Stomach smooth muscle (tissue), 2 donors: Measurements from ENCODE around the gene APBA3.

Experiments used
- H3K27ac ChIP-seq: one replicate; pipeline ENCODE4 v1.7.0; 2013; ENCODE audit warnings: mild to moderate bottlenecking, low read length, inconsistent platforms
- H3K27me3 ChIP-seq, 2 donors: one replicate each; pipeline ENCODE4 v1.7.0; 2013; ENCODE audit warnings: low read length in 2 of 2; ENCODE audit not compliant: insufficient read depth in 2 of 2, control insufficient read depth in 1 of 2
- H3K36me3 ChIP-seq, 2 donors: one replicate each; pipeline ENCODE4 v1.7.0; 2013; ENCODE audit warnings: low read length in 2 of 2; ENCODE audit not compliant: control insufficient read depth in 2 of 2, insufficient read depth in 2 of 2
- H3K4me1 ChIP-seq: one replicate; pipeline ENCODE4 v1.7.0; 2013; ENCODE audit warnings: low read length; ENCODE audit not compliant: control insufficient read depth, insufficient read depth
- H3K4me3 ChIP-seq, 2 donors: one replicate each; pipeline ENCODE4 v1.7.0; 2013; ENCODE audit warnings: low read length in 2 of 2
- H3K9ac ChIP-seq, 2 donors: one replicate each; pipeline ENCODE4 v1.7.0; 2013; ENCODE audit warnings: low read length in 2 of 2, mild to moderate bottlenecking in 1 of 2
- H3K9me3 ChIP-seq, 2 donors: one replicate each; pipeline ENCODE4 v1.7.0; 2013; ENCODE audit warnings: low read length in 2 of 2; ENCODE audit not compliant: control insufficient read depth in 2 of 2
- donor health status: healthy.
- donor health status: Pancreatic carcinoma.

APBA3 gene

DNA sequence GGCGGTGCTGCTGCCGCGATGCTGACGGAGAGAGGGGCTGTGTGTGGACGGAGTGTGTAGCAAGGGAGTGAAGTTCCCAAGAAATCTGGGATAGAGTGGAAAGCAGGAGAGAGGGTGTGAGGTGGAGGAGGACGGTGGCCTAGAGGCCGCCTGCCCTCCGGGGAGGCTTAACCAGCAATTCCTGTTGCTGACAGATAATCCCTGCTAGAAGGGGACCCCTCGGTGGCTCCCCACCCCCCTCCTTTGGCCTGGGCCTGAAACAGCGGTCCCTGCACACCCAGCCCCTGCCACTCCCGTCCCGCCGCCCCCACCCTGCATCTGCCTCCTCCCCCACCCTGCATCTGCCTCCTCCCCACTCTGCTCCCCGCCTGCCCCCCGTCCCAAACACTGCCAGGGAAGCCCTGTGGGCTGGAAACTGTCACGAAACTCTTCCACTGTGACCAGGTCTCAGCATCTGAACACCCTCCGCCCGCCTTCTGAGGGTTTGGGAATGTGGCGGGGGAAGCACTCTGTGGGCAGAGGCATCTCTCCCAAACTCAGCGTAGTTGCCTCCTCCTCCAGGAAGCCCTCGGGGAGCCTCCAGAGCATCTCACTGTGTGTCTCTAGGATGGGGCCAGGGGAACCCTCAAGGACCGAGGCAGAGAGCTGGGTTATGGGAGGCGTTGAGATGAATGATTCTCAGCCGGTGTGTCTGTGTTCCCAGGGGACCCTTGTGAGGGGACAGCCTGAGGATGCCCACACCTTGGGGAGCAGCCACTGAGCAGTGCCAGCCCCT is 41.8 kb upstream of the APBA3 start:
- H3K27ac ChIP-seq = no peak overlapping the region
- H3K36me3 ChIP-seq = no peaks in the 10 kb centered on the region
- peaks cover 0 to 2% of the 10 kb centered on the region in 2 donors for H3K9me3 ChIP-seq
- peaks cover 22 to 29% of the 10 kb centered on the region in 2 donors for H3K27me3 ChIP-seq
- H3K9ac ChIP-seq = no peak overlapping the region
- no peak overlapping the region for H3K4me3 ChIP-seq
- peaks cover 9% of the 10 kb centered on the region for H3K4me1 ChIP-seq

DNA sequence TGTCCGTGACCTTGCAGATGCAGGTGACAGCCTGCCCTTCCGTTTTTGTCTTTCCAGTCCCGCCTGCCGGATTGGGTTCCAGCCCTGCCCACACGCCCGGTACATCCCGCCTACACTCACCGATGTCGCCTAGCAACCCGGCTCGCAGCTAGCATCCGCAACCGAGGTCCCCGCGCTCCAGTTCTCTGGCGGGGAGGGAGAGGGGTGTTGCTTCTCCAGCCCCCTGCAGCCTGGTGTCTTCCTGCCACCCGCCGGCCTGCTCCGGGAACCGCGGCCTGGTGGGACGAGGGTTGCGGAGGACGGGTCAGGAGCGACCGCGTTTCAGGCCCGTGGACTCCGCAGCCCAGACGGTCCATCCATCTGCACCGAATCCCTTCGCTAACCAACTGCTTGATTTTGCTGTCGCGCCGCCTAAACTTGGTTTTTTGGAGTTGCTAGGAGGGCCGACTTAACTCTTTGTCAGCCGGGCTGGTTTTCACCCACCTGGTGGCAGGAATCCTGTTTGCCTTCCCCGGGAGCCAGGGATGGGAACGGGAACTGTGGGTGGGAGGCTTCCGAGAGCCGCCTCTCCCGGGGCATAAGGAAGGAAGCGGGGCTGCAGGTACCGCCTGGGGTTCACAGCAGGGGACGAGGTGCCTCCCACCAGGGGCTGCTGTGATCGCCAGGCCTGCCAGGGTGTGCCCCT is 40.1 kb upstream of the APBA3 start:
- H3K27ac ChIP-seq = no peak overlapping the region
- H3K4me3 ChIP-seq = peak overlapping the region; percentile 16 to 52
- peaks cover 22 to 29% of the 10 kb centered on the region in 2 donors for H3K27me3 ChIP-seq
- H3K9ac ChIP-seq = no peak overlapping the region
- H3K4me1 ChIP-seq = peaks cover 9% of the 10 kb centered on the region
- H3K36me3 ChIP-seq = no peaks in the 10 kb centered on the region
- peaks cover 0 to 5% of the 10 kb centered on the region in 2 donors for H3K9me3 ChIP-seq

DNA sequence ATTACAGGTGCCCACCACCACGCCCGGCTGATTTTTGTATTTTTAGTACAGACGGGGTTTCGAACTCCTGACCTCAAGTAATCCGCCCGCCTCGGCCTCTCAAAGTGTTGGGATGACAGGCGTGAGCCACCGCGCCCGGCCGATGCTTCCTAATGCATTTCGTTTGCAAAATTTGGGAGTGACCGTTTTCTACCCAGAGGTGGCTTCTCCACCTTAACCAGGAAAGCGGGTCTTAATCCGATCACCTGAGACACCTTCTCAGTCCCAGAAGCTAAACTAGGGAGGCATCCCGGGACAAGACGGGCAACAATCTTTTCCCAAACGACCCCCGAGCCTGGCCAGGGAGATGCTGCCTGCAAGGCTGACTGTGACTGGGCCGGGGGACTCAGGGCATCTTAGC is 39.5 kb upstream of the APBA3 start:
- peak overlapping the region in 1 of 2 donors; percentile 52 for H3K4me3 ChIP-seq
- peaks cover 22 to 29% of the 10 kb centered on the region in 2 donors for H3K27me3 ChIP-seq
- H3K27ac ChIP-seq = no peak overlapping the region
- H3K4me1 ChIP-seq = peaks cover 9% of the 10 kb centered on the region
- peaks cover 0 to 6% of the 10 kb centered on the region in 2 donors for H3K9me3 ChIP-seq
- no peaks in the 10 kb centered on the region for H3K36me3 ChIP-seq
- no peak overlapping the region for H3K9ac ChIP-seq

DNA sequence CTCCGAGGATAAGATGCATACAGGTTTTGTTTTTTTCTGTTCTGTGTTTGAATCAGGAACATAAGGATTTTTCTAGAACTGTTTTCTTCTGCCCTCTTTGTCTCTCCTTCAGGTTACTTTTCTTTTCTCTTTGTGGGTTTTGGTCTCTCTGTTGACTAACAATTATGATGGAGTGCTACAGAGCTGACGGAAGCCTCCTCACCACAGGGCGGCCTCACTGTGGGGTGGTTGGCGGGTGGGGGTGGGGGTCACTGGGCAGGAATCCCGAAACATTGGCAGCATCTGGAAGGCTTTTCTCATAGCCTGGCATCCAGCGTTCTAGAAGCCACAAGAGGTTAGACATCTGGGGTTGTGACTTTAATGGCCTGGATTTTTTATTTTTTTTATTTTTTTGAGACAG is 36.6 kb upstream of the APBA3 start:
- H3K27me3 ChIP-seq = peaks cover 22 to 24% of the 10 kb centered on the region in 2 donors
- peaks cover 9% of the 10 kb centered on the region for H3K4me1 ChIP-seq
- H3K27ac ChIP-seq = no peak overlapping the region
- H3K36me3 ChIP-seq = no peaks in the 10 kb centered on the region
- no peak overlapping the region for H3K4me3 ChIP-seq
- H3K9ac ChIP-seq = no peak overlapping the region
- H3K9me3 ChIP-seq = peaks cover 0 to 6% of the 10 kb centered on the region in 2 donors

DNA sequence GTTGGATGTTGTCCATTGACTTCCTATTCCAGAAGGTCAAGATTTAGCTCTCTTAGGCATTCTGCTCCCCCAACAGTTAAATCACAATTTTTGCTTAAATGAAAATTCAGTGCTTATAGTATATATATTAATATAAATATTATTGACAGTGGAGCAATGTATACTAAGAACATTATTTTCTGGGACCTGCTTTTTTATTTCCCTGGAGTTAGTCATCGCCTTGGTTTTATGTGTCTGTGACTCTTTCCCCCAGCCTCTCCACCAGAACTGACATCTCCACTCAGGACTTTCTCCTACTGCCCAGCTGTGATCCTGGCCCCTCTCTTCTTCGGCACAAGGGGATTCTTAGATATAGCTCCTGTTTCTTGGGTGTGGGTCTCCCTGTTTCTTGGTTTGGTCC is 34.9 kb upstream of the APBA3 start:
- Histone ChIP-seq H3K4me3 (no peak overlapping the region), H3K4me1 (peaks cover 3% of the 10 kb centered on the region), H3K36me3 (no peaks in the 10 kb centered on the region), H3K27ac (no peak overlapping the region), H3K9me3 (peaks cover 0 to 6% of the 10 kb centered on the region in 2 donors), H3K9ac (no peak overlapping the region), H3K27me3 (peaks cover 12 to 18% of the 10 kb centered on the region in 2 donors)

DNA sequence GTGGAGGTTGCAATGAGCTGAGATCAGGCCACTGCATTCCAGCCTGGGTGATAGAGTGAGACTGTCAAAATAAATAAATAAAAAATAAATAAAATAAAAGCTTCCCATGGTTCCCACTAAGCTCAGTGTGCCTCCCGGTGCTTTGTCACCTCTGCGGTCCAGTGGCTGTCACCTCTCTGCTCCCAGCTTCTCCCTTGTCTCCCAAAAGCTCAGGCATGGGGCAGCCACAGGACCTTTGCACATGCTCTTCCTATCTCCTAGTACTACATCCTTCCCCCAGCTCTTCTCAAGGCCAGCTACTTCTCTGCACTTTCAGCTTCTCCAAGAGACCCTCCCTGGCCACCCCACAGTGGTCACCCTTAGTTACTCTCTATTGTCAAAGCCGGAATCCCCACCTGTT is 32.3 kb upstream of the APBA3 start:
- Histone ChIP-seq H3K4me1 (no peaks in the 10 kb centered on the region), H3K9me3 (peaks cover 5 to 6% of the 10 kb centered on the region in 2 donors), H3K9ac (no peak overlapping the region), H3K4me3 (no peak overlapping the region), H3K36me3 (no peaks in the 10 kb centered on the region), H3K27me3 (peaks cover 2 to 6% of the 10 kb centered on the region in 2 donors), H3K27ac (no peak overlapping the region)

DNA sequence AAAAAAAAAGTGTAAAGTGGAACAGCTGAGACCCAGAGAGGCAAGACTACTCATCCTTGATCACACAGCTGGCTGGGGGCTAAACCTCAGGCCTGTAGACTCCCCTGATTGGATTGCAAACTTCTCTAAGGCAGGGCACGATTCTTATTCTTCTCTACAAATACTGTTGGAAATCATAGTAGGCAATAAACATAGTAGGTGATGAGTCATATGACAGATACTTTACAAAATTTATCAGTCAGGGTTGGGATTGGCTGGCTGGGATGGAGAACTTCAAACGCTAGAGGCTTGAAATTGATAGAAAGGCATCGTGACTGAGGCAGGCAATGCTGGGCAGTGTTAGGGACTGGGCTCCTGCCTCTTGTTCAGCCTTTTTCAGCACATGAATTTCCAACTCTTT is 30.6 kb upstream of the APBA3 start:
- H3K36me3 ChIP-seq = no peaks in the 10 kb centered on the region
- H3K9me3 ChIP-seq = peaks cover 5 to 6% of the 10 kb centered on the region in 2 donors
- no peaks in the 10 kb centered on the region for H3K4me1 ChIP-seq
- no peak overlapping the region for H3K4me3 ChIP-seq
- no peak overlapping the region for H3K9ac ChIP-seq
- no peak overlapping the region for H3K27ac ChIP-seq
- H3K27me3 ChIP-seq = peaks cover 0 to 5% of the 10 kb centered on the region in 2 donors

DNA sequence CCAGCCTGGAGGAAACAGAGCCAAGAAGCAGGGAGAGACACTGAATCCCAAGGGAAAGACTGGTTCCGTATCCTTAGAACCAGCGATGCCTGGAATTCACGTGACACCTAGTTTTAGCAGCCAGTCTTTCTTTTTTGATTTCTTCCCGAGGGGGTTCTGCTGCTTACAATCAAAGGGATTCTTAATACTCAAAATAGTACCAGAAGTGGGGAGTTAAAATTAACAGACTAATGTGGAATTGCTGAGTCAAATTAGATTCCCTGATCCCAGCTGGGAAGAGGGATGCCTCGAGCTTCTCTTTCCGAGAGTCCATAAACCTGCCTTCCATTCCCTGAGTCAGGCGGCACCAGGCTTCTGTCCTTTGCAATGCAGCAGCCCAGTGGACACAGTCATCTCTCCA is 29.4 kb upstream of the APBA3 start:
- Histone ChIP-seq H3K9ac (no peak overlapping the region), H3K4me1 (no peaks in the 10 kb centered on the region), H3K9me3 (peaks cover 0 to 5% of the 10 kb centered on the region in 2 donors), H3K4me3 (no peak overlapping the region), H3K27me3 (peaks cover 1 to 5% of the 10 kb centered on the region in 2 donors), H3K36me3 (no peaks in the 10 kb centered on the region), H3K27ac (no peak overlapping the region)

DNA sequence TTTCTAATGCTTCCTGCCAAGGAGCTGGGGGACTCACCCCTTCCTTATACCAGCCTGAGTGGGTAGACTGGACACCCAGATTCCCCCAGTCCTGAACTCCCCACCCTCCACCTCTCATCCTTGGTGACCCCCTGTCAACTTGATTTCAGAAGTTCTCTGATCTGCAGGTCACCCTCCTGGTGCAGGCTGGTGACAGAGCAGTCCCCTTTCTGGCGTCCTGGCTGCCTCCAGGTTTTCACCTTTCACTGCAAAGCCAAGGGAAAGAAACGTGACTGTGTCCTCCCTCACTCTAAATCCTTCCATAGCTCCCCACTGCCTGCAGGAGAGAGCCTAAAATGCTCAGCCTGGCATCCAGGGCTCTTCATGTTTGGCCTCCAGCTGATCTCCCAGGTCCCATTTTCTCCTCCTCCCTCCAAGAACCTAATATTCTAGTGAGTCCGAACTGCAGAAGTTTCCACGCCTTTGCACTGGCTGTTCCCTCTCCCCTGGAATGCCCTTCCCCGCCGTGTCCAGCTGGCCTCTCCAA is 28.8 kb upstream of the APBA3 start:
- H3K36me3 ChIP-seq = no peaks in the 10 kb centered on the region
- no peaks in the 10 kb centered on the region for H3K4me1 ChIP-seq
- peaks cover 5 to 7% of the 10 kb centered on the region in 2 donors for H3K27me3 ChIP-seq
- peaks cover 0 to 5% of the 10 kb centered on the region in 2 donors for H3K9me3 ChIP-seq
- H3K4me3 ChIP-seq = no peak overlapping the region
- no peak overlapping the region for H3K27ac ChIP-seq
- no peak overlapping the region for H3K9ac ChIP-seq

DNA sequence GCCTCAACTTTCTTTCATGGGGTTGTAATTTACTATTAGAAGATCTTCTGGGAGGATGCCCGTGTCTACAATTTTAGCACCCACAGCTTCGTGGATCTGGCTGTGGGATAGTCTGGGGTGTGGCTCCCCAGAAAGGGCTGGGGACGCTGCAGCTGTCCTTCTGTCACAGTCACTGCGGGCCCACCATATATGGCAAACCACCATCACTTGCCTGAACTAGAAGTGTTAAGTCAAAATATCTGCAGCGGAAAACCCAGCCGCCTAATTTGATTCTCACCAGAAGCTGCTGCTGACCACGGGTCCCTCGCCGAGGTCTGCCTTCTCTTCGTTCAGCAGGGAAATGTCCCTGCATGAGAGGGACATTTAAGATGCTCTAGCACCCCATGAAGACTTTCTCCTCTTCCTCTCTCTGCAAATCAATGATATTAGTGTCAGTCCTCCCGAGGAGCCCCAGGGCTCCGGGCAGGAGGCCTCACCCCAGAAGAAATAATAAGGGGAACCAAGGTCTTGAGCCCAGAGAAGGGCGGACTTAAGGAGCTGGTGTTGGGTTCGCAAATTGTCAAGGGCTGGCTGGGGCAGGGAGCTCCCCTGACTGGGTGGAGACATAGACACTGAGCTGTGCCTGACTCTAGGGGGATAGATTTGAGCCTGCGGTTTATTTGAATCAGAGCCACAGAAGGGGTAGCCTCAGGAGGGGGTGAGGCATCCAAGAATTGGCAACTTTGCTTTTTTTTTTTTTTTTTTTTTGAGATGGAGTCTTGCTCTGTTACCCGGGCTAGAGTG is 27.7 kb upstream of the APBA3 start:
- no peak overlapping the region for H3K4me3 ChIP-seq
- peaks cover 0 to 5% of the 10 kb centered on the region in 2 donors for H3K9me3 ChIP-seq
- H3K4me1 ChIP-seq = no peaks in the 10 kb centered on the region
- peaks cover 14 to 17% of the 10 kb centered on the region in 2 donors for H3K27me3 ChIP-seq
- H3K36me3 ChIP-seq = no peaks in the 10 kb centered on the region
- no peak overlapping the region for H3K9ac ChIP-seq
- H3K27ac ChIP-seq = no peak overlapping the region
